KMS-11 (cell line): ENCODE results near the gene COX11.

Experiments used
- H2AFZ ChIP-seq: fragments of 200-600 bp; sonication (generic); 2 replicates; pipeline ENCODE4 v1.6.1; 2016; ENCODE audit warnings: antibody characterized with exemption, mixed run types, low read depth
- H3K27ac ChIP-seq: fragments of 200-600 bp; sonication (generic); 2 replicates; pipeline ENCODE4 v1.6.1; 2016; ENCODE audit warnings: mild to moderate bottlenecking, mixed run types
- H3K27me3 ChIP-seq: fragments of 200-600 bp; sonication (generic); 2 replicates; pipeline ENCODE4 v1.6.1; 2017; ENCODE audit warnings: mild to moderate bottlenecking, low read depth, mixed run types, moderate library complexity; ENCODE audit not compliant: insufficient read depth
- H3K36me3 ChIP-seq: fragments of 200-600 bp; sonication (generic); 2 replicates; pipeline ENCODE4 v1.6.1; 2017; ENCODE audit warnings: mild to moderate bottlenecking, mixed run types; ENCODE audit not compliant: insufficient read depth
- H3K4me1 ChIP-seq: fragments of 200-600 bp; sonication (generic); 2 replicates; pipeline ENCODE4 v1.6.1; 2016; ENCODE audit warnings: mild to moderate bottlenecking, low read depth, mixed run types; ENCODE audit not compliant: poor library complexity, severe bottlenecking
- H3K4me2 ChIP-seq: fragments of 200-600 bp; sonication (generic); 2 replicates; pipeline ENCODE4 v1.7.0; 2016; ENCODE audit warnings: mild to moderate bottlenecking, mixed run types
- H3K4me3 ChIP-seq: fragments of 200-600 bp; sonication (generic); IDR thresholded peaks from 2 replicates; pipeline ENCODE4 v1.6.1; 2017; ENCODE audit warnings: low read depth, low read length, mixed read lengths; ENCODE audit not compliant: insufficient read depth
- H3K79me2 ChIP-seq: fragments of 200-600 bp; sonication (generic); 2 replicates; pipeline ENCODE4 v1.6.1; 2016; ENCODE audit warnings: low read depth, mixed run types; ENCODE audit not compliant: insufficient read depth
- H3K9ac ChIP-seq: fragments of 200-600 bp; sonication (generic); 2 replicates; pipeline ENCODE4 v1.6.1; 2016; ENCODE audit warnings: mild to moderate bottlenecking, mixed run types
- H4K20me1 ChIP-seq: fragments of 200-600 bp; sonication (generic); 2 replicates; pipeline ENCODE4 v1.6.1; 2016; ENCODE audit warnings: mild to moderate bottlenecking, mixed run types; ENCODE audit not compliant: insufficient read depth
- TF ChIP-seq, protein P1 (sequence below): fragments of 200-600 bp; sonication (generic); conservative IDR thresholded peaks from 2 replicates; pipeline ENCODE4 v1.6.1; 2017; ENCODE audit warnings: low read depth, mild to moderate bottlenecking, antibody characterized with exemption, low read length, moderate library complexity, mixed read lengths

The COX11 gene

DNA sequence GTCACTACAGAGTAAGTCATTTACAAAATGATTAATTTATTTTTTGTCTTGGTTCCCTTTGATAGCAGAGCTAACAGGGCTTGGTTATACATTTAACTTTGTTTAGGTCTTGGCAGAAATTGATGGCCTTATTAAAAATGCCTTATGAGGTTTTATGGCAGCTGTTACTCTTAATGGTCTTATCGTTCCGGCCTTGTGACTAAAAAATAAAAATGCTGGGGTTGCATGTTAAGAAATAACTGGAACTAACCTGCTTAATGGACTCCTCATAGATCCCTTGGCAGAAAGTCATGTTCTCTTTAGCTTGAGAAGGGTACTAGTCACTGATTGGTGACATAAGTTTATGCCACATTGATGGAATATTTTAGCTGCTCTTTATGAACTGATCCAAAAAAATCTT is 18.3 kb downstream of the COX11 start:
- Histone ChIP-seq H3K4me3 (no peak overlapping the region), H2AFZ (no peak overlapping the region), H3K4me2 (no peak overlapping the region), H3K27ac (no peak overlapping the region), H3K36me3 (no peaks in the 10 kb centered on the region), H3K9ac (no peak overlapping the region), H4K20me1 (no peaks in the 10 kb centered on the region), H3K79me2 (no peaks in the 10 kb centered on the region), H3K4me1 (peaks cover 24% of the 10 kb centered on the region), H3K27me3 (no peaks in the 10 kb centered on the region)
- TF ChIP-seq, protein P1, sequence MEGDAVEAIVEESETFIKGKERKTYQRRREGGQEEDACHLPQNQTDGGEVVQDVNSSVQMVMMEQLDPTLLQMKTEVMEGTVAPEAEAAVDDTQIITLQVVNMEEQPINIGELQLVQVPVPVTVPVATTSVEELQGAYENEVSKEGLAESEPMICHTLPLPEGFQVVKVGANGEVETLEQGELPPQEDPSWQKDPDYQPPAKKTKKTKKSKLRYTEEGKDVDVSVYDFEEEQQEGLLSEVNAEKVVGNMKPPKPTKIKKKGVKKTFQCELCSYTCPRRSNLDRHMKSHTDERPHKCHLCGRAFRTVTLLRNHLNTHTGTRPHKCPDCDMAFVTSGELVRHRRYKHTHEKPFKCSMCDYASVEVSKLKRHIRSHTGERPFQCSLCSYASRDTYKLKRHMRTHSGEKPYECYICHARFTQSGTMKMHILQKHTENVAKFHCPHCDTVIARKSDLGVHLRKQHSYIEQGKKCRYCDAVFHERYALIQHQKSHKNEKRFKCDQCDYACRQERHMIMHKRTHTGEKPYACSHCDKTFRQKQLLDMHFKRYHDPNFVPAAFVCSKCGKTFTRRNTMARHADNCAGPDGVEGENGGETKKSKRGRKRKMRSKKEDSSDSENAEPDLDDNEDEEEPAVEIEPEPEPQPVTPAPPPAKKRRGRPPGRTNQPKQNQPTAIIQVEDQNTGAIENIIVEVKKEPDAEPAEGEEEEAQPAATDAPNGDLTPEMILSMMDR: no peak

DNA sequence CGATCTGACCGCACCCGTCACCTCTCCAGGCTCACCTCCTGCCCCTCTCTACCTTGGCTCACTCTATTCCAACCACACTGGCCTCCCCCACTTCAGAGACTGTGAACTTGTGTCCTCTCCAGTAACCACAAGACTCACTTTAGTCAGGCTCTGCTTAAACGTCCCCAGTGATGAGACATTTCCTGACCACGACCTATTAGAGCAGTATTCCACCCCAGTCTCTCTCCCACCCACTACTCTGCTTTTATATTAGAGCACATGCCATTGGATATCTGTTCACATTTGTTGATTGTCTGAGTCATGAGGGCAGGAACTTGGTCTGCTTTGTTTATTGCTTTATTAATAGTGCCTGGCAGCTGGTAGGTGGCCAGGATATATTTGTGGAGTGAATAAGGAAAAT is 20.1 kb downstream of the COX11 start:
- no peak overlapping the region for H3K27ac ChIP-seq
- no peaks in the 10 kb centered on the region for H3K79me2 ChIP-seq
- H2AFZ ChIP-seq: no peak overlapping the region
- no peaks in the 10 kb centered on the region for H3K27me3 ChIP-seq
- H3K9ac ChIP-seq: no peak overlapping the region
- no peak overlapping the region for H3K4me3 ChIP-seq
- TF ChIP-seq, protein P1: no peak
- no peaks in the 10 kb centered on the region for H4K20me1 ChIP-seq
- H3K4me2 ChIP-seq: no peak overlapping the region
- H3K36me3 ChIP-seq: no peaks in the 10 kb centered on the region
- H3K4me1 ChIP-seq: peaks cover 33% of the 10 kb centered on the region

DNA sequence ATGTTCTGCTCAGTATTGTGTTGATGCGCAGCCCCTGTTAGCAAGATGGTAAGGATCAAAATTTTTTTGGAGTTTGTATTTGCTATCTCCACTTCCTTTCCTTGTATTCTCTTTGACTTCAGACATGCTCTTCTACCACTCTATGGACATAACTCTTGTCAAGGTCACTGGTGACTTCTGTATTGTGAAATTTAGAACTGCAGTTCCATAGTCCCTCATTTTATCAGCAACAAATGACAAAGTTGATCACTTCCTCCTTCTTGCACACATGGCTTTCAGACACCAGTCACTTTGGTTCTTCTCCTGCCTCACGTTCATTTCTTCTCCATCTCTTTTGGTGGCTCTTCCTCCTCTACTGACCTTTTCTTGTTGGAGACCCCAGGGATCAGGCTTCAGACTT is 21.1 kb downstream of the COX11 start:
- Histone ChIP-seq H3K9ac (no peak overlapping the region), H3K27ac (no peak overlapping the region), H3K4me3 (no peak overlapping the region), H3K27me3 (no peaks in the 10 kb centered on the region), H3K4me1 (peaks cover 33% of the 10 kb centered on the region), H3K79me2 (no peaks in the 10 kb centered on the region), H3K36me3 (no peaks in the 10 kb centered on the region), H4K20me1 (no peaks in the 10 kb centered on the region), H2AFZ (no peak overlapping the region), H3K4me2 (no peak overlapping the region)
- TF ChIP-seq, protein P1: no peak

DNA sequence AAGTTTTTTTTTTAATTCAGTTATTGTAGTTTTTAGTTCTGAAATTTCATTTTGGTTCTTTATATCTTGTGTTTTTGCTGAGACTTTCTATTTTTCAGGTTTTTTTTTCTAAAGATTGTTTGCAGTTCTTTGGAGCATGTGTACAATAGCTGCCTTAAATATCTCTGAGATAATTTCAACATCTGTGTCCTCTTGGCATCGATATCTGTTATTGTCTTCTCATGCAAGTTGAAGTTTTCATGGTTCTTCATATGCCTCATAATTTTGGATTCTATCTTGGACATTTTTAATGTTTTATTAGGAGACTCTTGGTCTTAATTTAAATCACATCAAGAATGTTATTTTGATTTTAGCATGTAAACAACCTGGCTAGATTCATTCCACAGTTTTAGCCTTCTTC is 22.8 kb downstream of the COX11 start:
- Histone ChIP-seq H4K20me1 (no peaks in the 10 kb centered on the region), H3K27me3 (no peaks in the 10 kb centered on the region), H3K9ac (no peak overlapping the region), H2AFZ (no peak overlapping the region), H3K27ac (0 out of 2 replicates have a peak overlapping the region, but pooled peaks have one; percentile 15), H3K36me3 (no peaks in the 10 kb centered on the region), H3K4me2 (peak overlapping the region; percentile 43), H3K4me1 (peaks cover 33% of the 10 kb centered on the region), H3K79me2 (no peaks in the 10 kb centered on the region), H3K4me3 (no peak overlapping the region)
- TF ChIP-seq, protein P1: no peak
